Testis (tissue), 5 donors: ENCODE measurements around the gene INSM1. TPM values are rescaled to one million over a fixed set of nuclear protein-coding genes. Genes with fewer than 3 reads are reported as not detected.

Source experiments
- DNase-seq: peaks from one replicate; pipeline ENCODE4 v3.0.0-alpha.2; 2019
- H3K27ac ChIP-seq, 2 donors: fragments of 200-600 bp; sonication (generic); one replicate each; pipeline ENCODE4 v1.5.1; 2019
- H3K27me3 ChIP-seq: fragments of 200-600 bp; sonication (generic); one replicate; pipeline ENCODE4 v1.5.1; 2019
- H3K36me3 ChIP-seq: fragments of 200-600 bp; sonication (generic); one replicate; pipeline ENCODE4 v1.5.1; 2017; ENCODE audit warnings: low read depth; ENCODE audit errors: missing control alignments
- H3K4me1 ChIP-seq: fragments of 200-600 bp; sonication (generic); one replicate; pipeline ENCODE4 v1.5.1; 2019
- H3K4me3 ChIP-seq, 2 donors: fragments of 200-600 bp; sonication (generic); one replicate each; pipeline ENCODE4 v1.5.1; 2017 to 2019
- H3K9me3 ChIP-seq: fragments of 200-600 bp; sonication (generic); one replicate; pipeline ENCODE4 v1.5.1; 2017
- CTCF ChIP-seq, 3 experiments: fragments of 450-650 bp in 2 of 3; fragments of 200-600 bp in 1 of 3; sonication (generic) in 1 of 3; IDR thresholded peaks; one replicate each; pipeline ENCODE4 v1.5.1; 2016 to 2019; ENCODE audit warnings: antibody characterized with exemption in 3 of 3, mild to moderate bottlenecking in 2 of 3, moderate library complexity in 1 of 3
- POLR2A ChIP-seq: fragments of 450-650 bp; IDR thresholded peaks from one replicate; pipeline ENCODE4 v1.6.1; 2017; ENCODE audit warnings: antibody characterized with exemption, mild to moderate bottlenecking, moderate library complexity
- WGBS, 2 donors: methylation state at CpG; one replicate each; pipeline ENCODE4 v1.1.5; 2018; 5-methylcytosine and 5-hydroxymethylcytosine counted together
- intact Hi-C: fragments of 100-400 bp; cut with DNase I; formaldehyde crosslinking; loops from one replicate; pipeline ENCODE4 v1.15.1; 2023; ENCODE audit warnings: low total_unique reads
- long read RNA-seq, 2 donors: transcript quantifications; one replicate each; lab custom pipeline, GENCODE V29; 2026
- polyA plus RNA-seq: library from polyadenylated mRNA; stranded (reverse); fragments of 350-450 nt; fragmentation: Illumina TruSeq; extraction: RNeasy Lipid Tissue Mini Kit (QIAGEN cat#74804); gene quantifications from one replicate; pipeline ENCODE4 v1.2.3, GENCODE V29; 2014; ENCODE audit warnings: low read depth, low replicate concordance; ENCODE audit not compliant: insufficient read depth
- total RNA-seq, 2 donors: library from RNA; depleted of rRNA; stranded (reverse); fragments of >200 nt; gene quantifications; one replicate each; pipeline ENCODE4 v1.2.3, GENCODE V29; 2016

INSM1 gene
- total RNA-seq (1 to 10 TPM; 2.7 to 2.8 TPM), polyA plus RNA-seq (0.84 TPM)
- long read RNA-seq, donor 1: 0 reads
- long read RNA-seq, donor 2: 0 reads

GRCh38 chr20:20367575-20368417, at the start of gene INSM1:
TSS of gene INSM1 (plus strand) at chr20:20368104. CDS start at chr20:20368268, 164 bp downstream.
- Histone ChIP-seq H3K27me3 (peaks cover 3% of the 10 kb centered on the region), H3K27ac (no peak within 1 kb of the TSS), H3K4me1 (no peaks in the 10 kb centered on the region), H3K9me3 (no peaks in the 10 kb centered on the region), H3K4me3 (peak within 1 kb of the TSS; percentile 36 to 49), H3K36me3 (no peaks in the 10 kb centered on the region)
- WGBS, 2 donors: 0 to 1% methylated on average over 3 to 78 of the region's 108 CpGs
- DNase-seq: peak; percentile 36
- no peak for TF ChIP-seq POLR2A
- TF ChIP-seq CTCF (IDR thresholded peaks at IDR 0.05): no peak
- intact Hi-C loops: no loop called here

- intact Hi-C loops: no loop called here
- no peaks in the 10 kb centered on the region for H3K9me3 ChIP-seq
- H3K27ac ChIP-seq: no peak overlapping the region
- no peak for DNase-seq
- no peaks in the 10 kb centered on the region for H3K36me3 ChIP-seq
- 77 to 78% methylated on average over 9 of the region's 9 CpGs for WGBS, 2 donors
- H3K4me1 ChIP-seq: no peaks in the 10 kb centered on the region
- TF ChIP-seq POLR2A (no peak), CTCF (IDR thresholded peaks at IDR 0.05) (no peak)
- no peak overlapping the region for H3K4me3 ChIP-seq
- no peaks in the 10 kb centered on the region for H3K27me3 ChIP-seq
These were observed 49.3 kb upstream of the INSM1 start for GRCh38 chr20:20318365-20319161.

- H3K4me1 ChIP-seq: no peaks in the 10 kb centered on the region
- no peak overlapping the region for H3K4me3 ChIP-seq
- TF ChIP-seq POLR2A (no peak), CTCF (IDR thresholded peaks at IDR 0.05) (no peak)
- no peak overlapping the region for H3K27ac ChIP-seq
- no peak for DNase-seq
- no peaks in the 10 kb centered on the region for H3K9me3 ChIP-seq
- H3K27me3 ChIP-seq: no peaks in the 10 kb centered on the region
- intact Hi-C loops: no loop called here
- 84 to 89% methylated on average over 1 of the region's 1 CpG for WGBS, 2 donors
- H3K36me3 ChIP-seq: no peaks in the 10 kb centered on the region
These were observed 46.8 kb upstream of the INSM1 start for GRCh38 chr20:20321134-20321533.

GRCh38 chr20:20321917-20322316, 46.0 kb upstream of the INSM1 start:
- H3K27ac ChIP-seq: no peak overlapping the region
- no peak for DNase-seq
- H3K9me3 ChIP-seq: no peaks in the 10 kb centered on the region
- intact Hi-C loops: no loop called here
- no peak overlapping the region for H3K4me3 ChIP-seq
- no peaks in the 10 kb centered on the region for H3K36me3 ChIP-seq
- 92 to 100% methylated on average over 1 of the region's 1 CpG for WGBS, 2 donors
- H3K27me3 ChIP-seq: no peaks in the 10 kb centered on the region
- H3K4me1 ChIP-seq: no peaks in the 10 kb centered on the region
- no peak for TF ChIP-seq CTCF (IDR thresholded peaks at IDR 0.05)
- TF ChIP-seq POLR2A: no peak
